ENCODE data around the gene PTPRE. TPM values are rescaled to one million over a fixed set of nuclear protein-coding genes. Genes with fewer than 3 reads are reported as not detected.

Gene PTPRE
- total and polyA plus RNA-seq, 10 of the 15 experiments (the other 5 are each of a cell fraction or from before 2014, with no cell fraction given), result 2.9 to 7.6 (median 5.8) TPM

DNA sequence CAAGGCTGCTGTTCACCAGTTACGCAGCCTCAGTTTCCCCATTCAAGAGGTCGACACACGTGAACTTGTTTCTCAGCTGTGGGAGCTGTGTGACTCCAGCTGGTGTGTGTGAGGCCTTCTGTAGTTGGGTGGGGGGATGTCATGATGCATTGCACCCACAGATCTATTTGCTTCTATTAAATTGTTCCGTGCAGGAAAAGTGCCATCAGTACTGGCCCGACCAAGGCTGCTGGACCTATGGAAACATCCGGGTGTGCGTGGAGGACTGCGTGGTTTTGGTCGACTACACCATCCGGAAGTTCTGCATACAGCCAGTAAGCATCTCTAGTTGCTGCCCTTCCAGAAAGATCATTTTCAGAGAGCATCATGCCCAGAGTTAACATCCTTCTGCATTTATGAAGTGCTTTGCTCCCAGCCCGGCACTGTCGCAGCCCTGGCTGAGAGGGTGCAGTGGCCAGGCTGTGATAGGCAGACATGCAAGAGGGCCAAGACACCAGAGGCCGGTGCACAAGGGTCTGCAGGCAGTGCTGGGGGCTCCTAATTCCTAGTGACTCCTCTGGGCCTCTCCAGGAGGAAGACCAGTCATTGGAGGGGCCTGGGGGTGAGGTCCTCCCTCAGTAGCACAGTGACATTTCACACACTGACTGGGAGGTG lies 159.1 kb downstream of the PTPRE start:
- Histone ChIP-seq H3K9me3 (replicated peaks; ENCODE audit: control insufficient read depth, insufficient read depth, low read length) (no peaks in the 10 kb centered on the region), H3K36me3 (ENCODE audit: control insufficient read depth in 2 of 2, insufficient read depth in 2 of 2, low read length in 1 of 2) (peaks cover 0 to 13% of the 10 kb centered on the region in 2 experiments; a peak in 2 of 4 replicates), H3K4me2 (ENCODE audit: control insufficient read depth, insufficient read depth) (no peak overlapping the region; the same call in 1 of the 2 replicates), H3K9ac (ENCODE audit: control insufficient read depth, insufficient read depth, low read length) (no peak overlapping the region), H3K4me1 (ENCODE audit: control insufficient read depth, insufficient read depth, low read length) (peaks cover 36% of the 10 kb centered on the region), H3K27ac (ENCODE audit: control insufficient read depth, insufficient read depth) (no peak overlapping the region), H3K79me2 (ENCODE audit: control insufficient read depth, insufficient read depth, low read length) (no peaks in the 10 kb centered on the region), H2AFZ (ENCODE audit: control insufficient read depth, low read depth, low read length) (no peak overlapping the region), H4K20me1 (ENCODE audit: control insufficient read depth, insufficient read depth) (no peaks in the 10 kb centered on the region), H3K4me3 (no peak overlapping the region), H3K27me3 (replicated peaks in 1 of 2; ENCODE audit: control insufficient read depth in 2 of 2, insufficient read depth in 2 of 2, low read length in 1 of 2) (no peaks in the 10 kb centered on the region)
- WGBS (ENCODE audit: insufficient coverage, insufficient replicate concordance, low lambda C conversion rate, missing lambda C conversion rate), result 91% methylated on average over 13 of the region's 13 CpGs
- TF ChIP-seq, protein P1, sequence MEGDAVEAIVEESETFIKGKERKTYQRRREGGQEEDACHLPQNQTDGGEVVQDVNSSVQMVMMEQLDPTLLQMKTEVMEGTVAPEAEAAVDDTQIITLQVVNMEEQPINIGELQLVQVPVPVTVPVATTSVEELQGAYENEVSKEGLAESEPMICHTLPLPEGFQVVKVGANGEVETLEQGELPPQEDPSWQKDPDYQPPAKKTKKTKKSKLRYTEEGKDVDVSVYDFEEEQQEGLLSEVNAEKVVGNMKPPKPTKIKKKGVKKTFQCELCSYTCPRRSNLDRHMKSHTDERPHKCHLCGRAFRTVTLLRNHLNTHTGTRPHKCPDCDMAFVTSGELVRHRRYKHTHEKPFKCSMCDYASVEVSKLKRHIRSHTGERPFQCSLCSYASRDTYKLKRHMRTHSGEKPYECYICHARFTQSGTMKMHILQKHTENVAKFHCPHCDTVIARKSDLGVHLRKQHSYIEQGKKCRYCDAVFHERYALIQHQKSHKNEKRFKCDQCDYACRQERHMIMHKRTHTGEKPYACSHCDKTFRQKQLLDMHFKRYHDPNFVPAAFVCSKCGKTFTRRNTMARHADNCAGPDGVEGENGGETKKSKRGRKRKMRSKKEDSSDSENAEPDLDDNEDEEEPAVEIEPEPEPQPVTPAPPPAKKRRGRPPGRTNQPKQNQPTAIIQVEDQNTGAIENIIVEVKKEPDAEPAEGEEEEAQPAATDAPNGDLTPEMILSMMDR (IDR thresholded peaks at IDR 0.05 in 2 of 3, conservative IDR thresholded peaks at IDR 0.05 in 1 of 3; ENCODE audit: control insufficient read depth in 2 of 3, extremely low read depth in 1 of 3, insufficient read depth in 1 of 3, low read depth in 3 of 3, low read length in 3 of 3), result no peak
- TF ChIP-seq, protein P2, sequence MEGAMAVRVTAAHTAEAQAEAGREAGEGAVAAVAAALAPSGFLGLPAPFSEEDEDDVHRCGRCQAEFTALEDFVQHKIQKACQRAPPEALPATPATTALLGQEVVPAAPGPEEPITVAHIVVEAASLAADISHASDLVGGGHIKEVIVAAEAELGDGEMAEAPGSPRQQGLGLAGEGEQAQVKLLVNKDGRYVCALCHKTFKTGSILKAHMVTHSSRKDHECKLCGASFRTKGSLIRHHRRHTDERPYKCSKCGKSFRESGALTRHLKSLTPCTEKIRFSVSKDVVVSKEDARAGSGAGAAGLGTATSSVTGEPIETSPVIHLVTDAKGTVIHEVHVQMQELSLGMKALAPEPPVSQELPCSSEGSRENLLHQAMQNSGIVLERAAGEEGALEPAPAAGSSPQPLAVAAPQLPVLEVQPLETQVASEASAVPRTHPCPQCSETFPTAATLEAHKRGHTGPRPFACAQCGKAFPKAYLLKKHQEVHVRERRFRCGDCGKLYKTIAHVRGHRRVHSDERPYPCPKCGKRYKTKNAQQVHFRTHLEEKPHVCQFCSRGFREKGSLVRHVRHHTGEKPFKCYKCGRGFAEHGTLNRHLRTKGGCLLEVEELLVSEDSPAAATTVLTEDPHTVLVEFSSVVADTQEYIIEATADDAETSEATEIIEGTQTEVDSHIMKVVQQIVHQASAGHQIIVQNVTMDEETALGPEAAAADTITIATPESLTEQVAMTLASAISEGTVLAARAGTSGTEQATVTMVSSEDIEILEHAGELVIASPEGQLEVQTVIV (IDR thresholded peaks at IDR 0.05; ENCODE audit: borderline replicate concordance, partially characterized antibody), result no peak
- TF ChIP-seq ZBED1 (IDR thresholded peaks at IDR 0.05; ENCODE audit: borderline replicate concordance) (no peak), RB1 (IDR thresholded peaks at IDR 0.05; ENCODE audit: borderline replicate concordance) (no peak), SREBF2 (IDR thresholded peaks at IDR 0.05; ENCODE audit: low read length) (no peak), NRF1 (conservative IDR thresholded peaks at IDR 0.05; ENCODE audit: low read depth, low read length) (no peak), BRCA1 (IDR thresholded peaks at IDR 0.05; ENCODE audit: low read depth, low read length) (no peak), GATAD2B (conservative IDR thresholded peaks at IDR 0.05; ENCODE audit: low read depth) (no peak), NFYB (IDR thresholded peaks at IDR 0.05; ENCODE audit: insufficient read depth, low read depth, low read length) (no peak), RCOR1 (conservative IDR thresholded peaks at IDR 0.05; ENCODE audit: low read depth, low read length) (no peak), FOS (IDR thresholded peaks at IDR 0.05; ENCODE audit: borderline replicate concordance, extremely low read depth, insufficient read length) (no peak), CBX5 (IDR thresholded peaks at IDR 0.05; ENCODE audit: low read depth) (no peak), KAT2A (conservative IDR thresholded peaks at IDR 0.05; ENCODE audit: control insufficient read depth, low read depth, low read length) (no peak), TARDBP (IDR thresholded peaks at IDR 0.05; ENCODE audit: borderline replicate concordance) (no peak)
- TF ChIP-seq, protein P3, sequence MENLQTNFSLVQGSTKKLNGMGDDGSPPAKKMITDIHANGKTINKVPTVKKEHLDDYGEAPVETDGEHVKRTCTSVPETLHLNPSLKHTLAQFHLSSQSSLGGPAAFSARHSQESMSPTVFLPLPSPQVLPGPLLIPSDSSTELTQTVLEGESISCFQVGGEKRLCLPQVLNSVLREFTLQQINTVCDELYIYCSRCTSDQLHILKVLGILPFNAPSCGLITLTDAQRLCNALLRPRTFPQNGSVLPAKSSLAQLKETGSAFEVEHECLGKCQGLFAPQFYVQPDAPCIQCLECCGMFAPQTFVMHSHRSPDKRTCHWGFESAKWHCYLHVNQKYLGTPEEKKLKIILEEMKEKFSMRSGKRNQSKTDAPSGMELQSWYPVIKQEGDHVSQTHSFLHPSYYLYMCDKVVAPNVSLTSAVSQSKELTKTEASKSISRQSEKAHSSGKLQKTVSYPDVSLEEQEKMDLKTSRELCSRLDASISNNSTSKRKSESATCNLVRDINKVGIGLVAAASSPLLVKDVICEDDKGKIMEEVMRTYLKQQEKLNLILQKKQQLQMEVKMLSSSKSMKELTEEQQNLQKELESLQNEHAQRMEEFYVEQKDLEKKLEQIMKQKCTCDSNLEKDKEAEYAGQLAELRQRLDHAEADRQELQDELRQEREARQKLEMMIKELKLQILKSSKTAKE (IDR thresholded peaks at IDR 0.05; ENCODE audit: low read depth, poor library complexity, severe bottlenecking), result no peak
- no peak for DNase-seq (ENCODE audit: low read depth, low spot score)
- in situ Hi-C loops (cut with MboI) (no loop called here), intact Hi-C loops (cut with micrococcal nuclease; ENCODE audit: unreplicated experiment) (no loop called here)
- ATAC-seq, result no peak
- CTCF ChIA-PET, result interaction anchor here (4.7 to 5.0 kb wide), 2 partner anchors 18 to 31 kb away, joined by 42 to 73 read pairs; no protein-coding TSS in a partner anchor
- no TSS peak for BruUV-seq (replicated peaks)
- FAIRE-seq, result no peak
- POLR2A ChIA-PET, result interaction anchor here (10.2 kb wide), 1 partner anchor 16 kb away, joined by 117 read pairs; no protein-coding TSS in a partner anchor
- RAD21 ChIA-PET (ENCODE audit: unreplicated experiment), result interaction anchor here (3.2 kb wide), 1 partner anchor 30 kb away, joined by 25 read pairs; no protein-coding TSS in a partner anchor
- SMC1A ChIA-PET (ENCODE audit: uncharacterized antibody, unreplicated experiment), result interaction anchor here (1.4 to 5.0 kb wide), 3 partner anchors 16 to 30 kb away, joined by 3 to 116 read pairs (median 4); no protein-coding TSS in a partner anchor
